ENCODE results near the gene KCNIP4.
"Not testable (repeated sequence)": the region's sequence is repeated elsewhere in the genome, so short reads cannot be mapped to it uniquely, and the experiment has no call there.

The KCNIP4 gene

DNA sequence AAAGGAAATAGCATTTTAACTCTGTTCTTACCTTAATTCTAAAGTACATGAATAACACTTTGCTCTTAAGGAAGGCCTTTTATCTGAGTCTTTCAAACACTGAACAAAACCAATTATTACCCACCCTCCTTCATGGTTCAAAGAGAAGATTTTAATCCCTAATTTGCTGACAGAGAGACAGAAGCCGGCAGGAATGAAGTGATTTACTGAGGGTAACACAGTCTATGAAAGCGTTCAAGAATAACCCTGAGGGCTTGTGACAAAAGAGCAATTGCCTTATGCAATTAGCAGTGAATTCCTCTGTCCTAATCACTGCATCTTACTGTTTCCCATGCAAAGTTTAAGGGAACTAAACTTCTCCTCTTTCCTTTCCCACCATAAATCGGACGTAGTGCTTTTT is 1104.3 kb downstream of the KCNIP4 start:
- no peak for DNase-seq (ENCODE audit: low spot score)

DNA sequence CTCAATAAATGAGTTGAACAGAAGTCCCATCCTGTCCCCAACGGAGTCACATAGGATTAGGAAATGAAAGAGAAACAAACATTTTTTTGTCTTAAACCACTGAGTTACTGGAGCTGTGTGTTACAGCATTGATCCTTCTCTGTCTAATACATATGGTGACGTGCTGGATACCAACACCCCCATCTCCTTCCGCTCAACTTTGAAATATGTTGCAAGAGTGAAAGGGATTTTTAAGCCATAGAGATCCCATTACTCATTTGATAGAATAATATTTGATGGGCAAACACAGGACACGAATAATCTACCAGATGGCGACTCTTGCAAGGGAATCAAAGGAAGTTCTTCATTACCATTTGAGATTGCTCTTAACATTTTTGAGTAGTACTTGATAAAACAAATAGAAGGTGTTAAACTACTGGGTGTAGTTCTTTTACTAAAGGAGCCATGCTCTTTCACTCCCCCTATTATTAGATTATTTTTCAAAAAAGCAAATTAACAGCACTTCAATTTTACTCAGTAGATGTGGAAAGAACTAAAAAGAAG is 1107.9 kb downstream of the KCNIP4 start:
- DNase-seq (ENCODE audit: low spot score) = no peak

GRCh38 chr4:20839957-20840356 is 1108.6 kb downstream of the KCNIP4 start:
- DNase-seq (ENCODE audit: low spot score) = no peak

DNA sequence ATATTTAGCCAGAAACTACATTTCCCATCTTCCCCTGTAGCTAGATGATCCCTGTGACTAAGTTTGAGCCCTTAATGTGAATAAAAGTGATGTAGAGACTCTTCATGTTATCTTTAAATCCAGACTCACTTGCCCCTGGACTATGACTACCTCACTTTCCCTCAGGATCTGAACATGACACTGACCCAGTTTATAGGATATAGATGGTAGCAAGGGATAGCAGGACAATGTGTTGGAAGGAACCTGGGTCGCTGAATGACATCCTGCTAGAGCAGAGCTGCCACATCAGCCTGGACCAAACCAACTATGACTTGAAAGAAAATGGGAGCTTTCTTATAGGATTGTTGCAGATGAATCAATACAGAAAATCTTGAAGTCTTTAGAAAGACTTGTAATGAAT is 1110.1 kb downstream of the KCNIP4 start:
- no peak for DNase-seq (ENCODE audit: low spot score)

DNA sequence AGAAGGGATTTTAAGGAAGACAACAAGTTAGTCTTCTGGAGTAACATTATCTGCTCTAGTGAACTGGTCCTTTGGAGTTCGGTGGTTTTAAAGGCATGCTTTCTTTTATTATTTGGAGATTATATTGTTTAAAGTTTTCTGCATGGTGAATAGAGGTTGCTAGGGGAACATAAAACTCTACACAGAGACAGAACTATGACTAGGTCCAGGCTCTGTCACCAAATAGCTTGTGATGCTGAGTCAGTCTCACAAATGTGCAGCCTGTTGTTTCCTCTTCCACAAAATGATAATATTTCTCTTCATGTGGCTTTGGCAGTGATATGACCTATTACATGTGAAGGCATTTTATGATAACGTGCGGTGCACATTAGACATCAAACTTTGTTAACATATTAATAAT is 1115.7 kb downstream of the KCNIP4 start:
- DNase-seq (ENCODE audit: low spot score) = no peak

- DNase-seq (ENCODE audit: low spot score) = no peak
Observed at GRCh38 chr4:20831746-20832145, 1116.8 kb downstream of the KCNIP4 start.

GRCh38 chr4:20829617-20830357 is 1118.8 kb downstream of the KCNIP4 start:
- no peak for DNase-seq (ENCODE audit: low spot score)

- no peak for DNase-seq (ENCODE audit: low spot score)
Observed at GRCh38 chr4:20825505-20825904, 1123.1 kb downstream of the KCNIP4 start.

DNA sequence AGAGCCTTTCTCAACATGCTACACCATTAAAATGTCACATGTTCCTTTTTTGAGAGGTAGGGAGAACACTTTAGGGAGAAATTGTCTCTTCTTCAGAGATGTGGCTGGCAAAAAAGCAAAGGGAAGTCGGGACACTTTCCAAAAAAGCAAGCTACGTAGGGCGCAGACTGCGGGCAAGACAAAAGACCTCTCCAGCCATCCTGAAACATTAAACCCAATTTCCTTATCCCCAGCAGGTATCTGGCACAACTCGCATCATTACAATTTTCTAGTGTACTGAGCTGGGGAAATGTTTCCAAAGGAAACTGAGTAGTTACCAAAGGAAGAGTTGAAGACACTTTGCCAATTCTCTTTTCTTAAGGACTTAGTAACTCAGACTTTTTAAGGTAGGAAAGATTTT is 1132.3 kb downstream of the KCNIP4 start:
- no peak for DNase-seq (ENCODE audit: low spot score)

DNA sequence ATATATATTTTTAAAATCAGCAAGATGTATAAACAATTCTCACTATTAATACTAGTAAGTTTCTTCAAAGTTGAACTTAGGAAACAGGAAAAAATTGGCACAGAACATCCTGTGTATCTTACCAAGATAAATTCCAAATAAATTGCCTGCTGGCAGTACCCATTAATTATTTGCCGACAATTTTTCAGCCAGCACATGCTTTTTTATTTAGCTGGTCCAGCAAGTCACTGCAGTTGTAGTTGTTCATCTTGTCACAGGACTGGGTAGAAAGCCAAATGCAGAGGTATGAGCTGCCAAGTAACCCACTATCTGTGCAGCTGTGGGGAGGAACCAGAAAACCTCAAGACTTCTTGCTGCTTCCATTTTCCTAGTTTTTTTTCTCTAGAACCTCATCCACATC is 1134.9 kb downstream of the KCNIP4 start:
- DNase-seq (ENCODE audit: low spot score) = no peak

- DNase-seq (ENCODE audit: low spot score) = no peak
Observed at GRCh38 chr4:20809812-20810211, 1138.8 kb downstream of the KCNIP4 start.

- no peak for DNase-seq (ENCODE audit: low spot score)
Observed at GRCh38 chr4:20805716-20806115, 1142.9 kb downstream of the KCNIP4 start.

- DNase-seq (ENCODE audit: low spot score) = no peak
Observed at GRCh38 chr4:20787940-20788665, 1160.5 kb downstream of the KCNIP4 start.

GRCh38 chr4:20783134-20783533 is 1165.4 kb downstream of the KCNIP4 start:
- DNase-seq (ENCODE audit: low spot score) = not testable (repeated sequence)

GRCh38 chr4:20778896-20779295 is 1169.7 kb downstream of the KCNIP4 start:
- DNase-seq (ENCODE audit: low spot score) = no peak

DNA sequence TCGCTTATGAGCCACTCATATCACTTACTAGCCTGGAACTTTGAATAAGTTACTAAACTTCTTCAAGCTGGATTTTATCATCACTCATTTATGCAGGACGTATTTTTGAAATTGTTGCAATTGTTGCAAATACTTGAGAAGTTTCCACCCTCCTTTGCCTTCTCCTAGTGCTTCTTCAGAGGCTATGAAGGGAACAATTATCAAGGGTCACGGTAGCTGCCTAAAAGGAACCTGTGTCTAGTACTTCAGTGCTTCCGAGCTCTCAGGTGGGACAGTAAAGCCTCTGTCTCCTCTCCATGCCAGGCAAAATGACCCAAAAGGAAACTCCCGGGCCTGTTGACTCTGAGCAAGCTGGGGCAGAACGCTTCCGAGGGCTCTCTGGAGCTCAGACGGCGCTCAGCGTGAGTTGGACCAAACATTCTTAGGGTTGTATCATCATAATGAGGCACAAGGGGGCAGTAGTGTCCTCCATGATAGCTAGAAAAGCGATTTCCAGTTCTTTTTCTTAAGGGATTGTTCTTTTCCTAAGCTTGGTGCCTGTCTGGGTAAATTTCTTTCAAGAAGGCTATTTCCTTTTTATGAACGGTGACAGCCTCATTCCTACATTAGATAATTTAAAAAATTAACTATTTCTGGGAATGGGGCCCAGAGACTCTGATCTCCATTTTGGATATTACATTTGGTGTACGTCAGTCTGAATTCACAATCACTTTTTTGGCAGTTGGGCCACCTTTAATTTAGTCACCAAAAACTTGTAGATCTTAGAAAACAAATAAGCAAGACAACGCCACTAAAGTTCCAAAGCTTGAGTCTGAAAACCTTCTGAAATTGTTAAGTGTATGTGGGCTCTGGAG is 1175.2 kb downstream of the KCNIP4 start:
- DNase-seq (ENCODE audit: low spot score) = peak; percentile 66

- DNase-seq (ENCODE audit: low spot score) = no peak
Observed at GRCh38 chr4:20764366-20764992, 1184.1 kb downstream of the KCNIP4 start.

DNA sequence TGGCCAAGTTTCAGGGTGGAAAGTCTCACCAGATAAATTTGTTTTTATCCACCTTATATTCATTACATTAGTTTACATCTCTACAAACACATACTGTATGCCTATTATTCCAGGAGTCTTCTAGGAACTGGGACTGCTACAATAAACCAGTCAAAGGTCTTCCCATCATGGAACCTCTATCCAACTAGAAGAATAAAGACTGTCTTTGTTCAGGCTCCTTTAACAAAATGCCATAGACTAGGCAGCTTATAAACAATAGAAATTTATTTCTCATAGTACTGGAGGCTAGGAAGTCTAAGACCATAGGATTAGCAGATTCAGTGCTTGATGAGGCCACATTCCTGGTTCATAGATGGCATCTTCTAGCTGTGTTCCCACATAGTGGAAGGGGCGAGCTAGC is 1186.7 kb downstream of the KCNIP4 start:
- no peak for DNase-seq (ENCODE audit: low spot score)

- no peak for DNase-seq (ENCODE audit: low spot score)
Observed at GRCh38 chr4:20761382-20761781, 1187.2 kb downstream of the KCNIP4 start.

DNA sequence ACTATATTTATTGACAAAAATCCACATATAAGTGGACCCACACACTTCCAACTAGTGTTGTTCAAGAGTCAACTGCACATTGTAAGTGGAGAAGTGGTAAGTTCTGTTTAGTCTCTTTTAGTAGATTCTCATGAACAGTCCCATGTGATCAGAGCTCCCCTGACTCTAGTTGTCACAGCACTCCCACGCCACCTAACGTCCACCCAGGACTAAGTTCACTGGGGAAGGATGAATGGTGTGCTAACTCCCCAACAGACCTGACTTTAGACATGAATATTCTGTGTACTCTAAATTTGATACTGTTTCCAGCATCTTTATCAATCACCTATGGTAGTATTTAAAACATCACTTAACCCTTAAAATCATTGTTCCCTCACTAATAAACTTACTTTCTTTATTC is 1188.5 kb downstream of the KCNIP4 start:
- DNase-seq (ENCODE audit: low spot score) = no peak

DNA sequence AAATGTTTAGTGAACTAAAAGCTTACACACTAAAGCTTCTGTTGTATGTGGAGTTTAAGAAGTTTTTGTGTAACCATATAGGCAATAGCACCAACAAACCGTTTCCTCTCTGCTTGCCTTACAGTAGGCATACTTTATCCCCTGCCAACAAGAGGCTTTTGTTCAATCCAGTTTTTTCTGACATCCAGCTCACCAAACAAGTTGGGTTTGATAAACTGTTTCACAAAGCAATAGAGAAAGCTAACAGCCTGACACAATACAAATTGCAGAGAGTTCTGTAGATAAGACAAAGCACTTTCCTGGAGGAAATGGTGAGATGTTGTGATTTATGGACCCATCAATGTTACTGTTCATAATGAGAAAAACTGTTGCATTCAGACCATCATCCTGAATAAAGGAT is 1194.5 kb downstream of the KCNIP4 start:
- no peak for DNase-seq (ENCODE audit: low spot score)

DNA sequence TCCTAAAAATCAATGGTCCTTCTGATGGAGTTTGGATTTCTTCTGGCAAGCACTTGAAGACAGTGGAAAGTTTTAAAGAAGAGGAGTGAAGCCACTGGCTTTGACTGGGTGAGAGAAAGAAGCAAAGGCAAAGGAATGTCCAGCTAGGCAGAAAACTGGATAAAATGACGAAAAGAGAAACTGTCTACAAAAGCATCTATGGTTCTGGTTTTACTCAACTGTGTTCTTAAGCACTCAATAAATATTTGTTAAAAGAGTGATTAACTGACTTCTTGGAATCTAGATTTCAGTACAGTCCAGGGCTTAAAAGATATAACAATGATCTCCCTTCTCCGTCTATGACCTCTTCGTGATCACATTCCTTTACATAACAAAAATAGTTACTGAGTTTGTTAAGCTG is 1195.9 kb downstream of the KCNIP4 start:
- no peak for DNase-seq (ENCODE audit: low spot score)

Measured in ecto neural progenitor cell (in vitro differentiated cells).